ENCODE results near the gene MED25. TPM values are rescaled to one million over a fixed set of nuclear protein-coding genes. Genes with fewer than 3 reads are reported as not detected.

Gene MED25
- total RNA-seq, 1 donor from 2014 or later: 88.8 TPM

- Mint-ChIP-seq H3K36me3 (ENCODE audit: low read depth) (peaks cover 85% of the 10 kb centered on the region), H3K27me3 (no peaks in the 10 kb centered on the region), H3K9me3 (no peaks in the 10 kb centered on the region), H3K4me1 (no peaks in the 10 kb centered on the region), H3K27ac (no peak overlapping the region), H3K4me3 (no peak overlapping the region)
- TF ChIP-seq CTCF (IDR thresholded peaks at IDR 0.05): no peak
- DNase-seq (no peak), ATAC-seq (ENCODE audit: low read depth) (no peak)
- intact Hi-C loops (cut with micrococcal nuclease): no loop called here
- ChIA-PET CTCF (no interaction called here), POLR2A (interaction anchor here (0.5 kb wide), 1 partner anchor 67 kb away, joined by 3 read pairs; no protein-coding TSS in a partner anchor)
These were observed 19.5 kb upstream of the MED25 start for GRCh38 chr19:49798574-49798973.

DNA sequence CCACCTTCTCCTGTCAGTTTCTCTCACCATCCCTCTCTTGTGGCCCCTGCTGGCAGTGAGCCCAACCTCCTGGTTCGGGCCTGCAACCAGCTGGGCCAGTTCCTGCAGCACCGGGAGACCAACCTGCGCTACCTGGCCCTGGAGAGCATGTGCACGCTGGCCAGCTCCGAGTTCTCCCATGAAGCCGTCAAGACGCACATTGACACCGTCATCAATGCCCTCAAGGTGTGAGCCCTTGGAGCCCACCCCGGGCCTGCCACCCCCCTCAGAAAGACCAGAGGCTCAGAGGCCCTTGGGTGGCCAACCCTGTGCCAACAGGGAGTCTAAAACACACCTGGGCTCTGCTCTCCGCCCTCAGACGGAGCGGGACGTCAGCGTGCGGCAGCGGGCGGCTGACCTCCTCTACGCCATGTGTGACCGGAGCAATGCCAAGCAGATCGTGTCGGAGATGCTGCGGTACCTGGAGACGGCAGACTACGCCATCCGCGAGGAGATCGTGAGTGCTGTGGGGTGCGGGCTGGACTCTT, 18.8 kb upstream of the MED25 start:
- Mint-ChIP-seq H3K4me3 (no peak overlapping the region), H3K9me3 (no peaks in the 10 kb centered on the region), H3K4me1 (no peaks in the 10 kb centered on the region), H3K27me3 (no peaks in the 10 kb centered on the region), H3K27ac (no peak overlapping the region), H3K36me3 (ENCODE audit: low read depth) (peaks cover 87% of the 10 kb centered on the region)
- ATAC-seq (ENCODE audit: low read depth) (no peak), DNase-seq (no peak)
- ChIA-PET CTCF (no interaction called here), POLR2A (no interaction called here)
- TF ChIP-seq CTCF (IDR thresholded peaks at IDR 0.05): no peak
- intact Hi-C loops (cut with micrococcal nuclease): no loop called here

DNA sequence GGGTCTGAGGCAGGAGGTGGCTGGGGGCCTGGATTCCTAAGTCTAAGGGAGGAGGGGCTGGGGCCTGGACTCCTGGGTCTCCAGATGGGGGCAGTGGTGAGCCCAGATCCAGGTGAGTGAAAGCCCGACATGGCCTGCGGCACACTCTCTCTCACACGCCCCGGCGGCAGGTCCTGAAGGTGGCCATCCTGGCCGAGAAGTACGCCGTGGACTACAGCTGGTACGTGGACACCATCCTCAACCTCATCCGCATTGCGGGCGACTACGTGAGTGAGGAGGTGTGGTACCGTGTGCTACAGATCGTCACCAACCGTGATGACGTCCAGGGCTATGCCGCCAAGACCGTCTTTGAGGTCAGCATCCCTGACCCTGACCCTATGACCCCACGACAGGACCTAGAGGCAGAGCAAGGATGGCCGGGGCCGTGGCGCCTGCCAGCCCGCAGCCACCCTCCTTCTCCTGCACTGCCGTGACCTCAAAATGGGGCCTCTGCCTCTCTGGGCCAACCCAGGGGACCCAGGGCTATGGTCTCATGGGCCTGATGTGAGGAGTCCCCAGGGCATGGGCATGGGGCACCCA, 18.2 kb upstream of the MED25 start:
- no peak for ATAC-seq (ENCODE audit: low read depth)

GRCh38 chr19:49800771-49801170, 17.3 kb upstream of the MED25 start:
- Mint-ChIP-seq H3K36me3 (ENCODE audit: low read depth) (peaks cover 79% of the 10 kb centered on the region), H3K4me1 (no peaks in the 10 kb centered on the region), H3K27me3 (no peaks in the 10 kb centered on the region), H3K4me3 (no peak overlapping the region), H3K9me3 (no peaks in the 10 kb centered on the region), H3K27ac (no peak overlapping the region)
- DNase-seq (no peak), ATAC-seq (ENCODE audit: low read depth) (no peak)
- CTCF ChIA-PET: no interaction called here
- no peak for TF ChIP-seq CTCF (IDR thresholded peaks at IDR 0.05)
- intact Hi-C loops (cut with micrococcal nuclease): no loop called here
- POLR2A ChIA-PET: no interaction called here

More for the DNA sequence above, 18.2 kb upstream of the MED25 start:
- ChIA-PET POLR2A (no interaction called here), CTCF (no interaction called here)
- no peaks in the 10 kb centered on the region for H3K4me1 Mint-ChIP-seq
- intact Hi-C loops (cut with micrococcal nuclease): no loop called here
- no peaks in the 10 kb centered on the region for H3K27me3 Mint-ChIP-seq
- peaks cover 85% of the 10 kb centered on the region for H3K36me3 Mint-ChIP-seq (ENCODE audit: low read depth)
- DNase-seq: no peak
- H3K27ac Mint-ChIP-seq: no peak overlapping the region
- no peak for TF ChIP-seq CTCF (IDR thresholded peaks at IDR 0.05)
- no peaks in the 10 kb centered on the region for H3K9me3 Mint-ChIP-seq
- no peak overlapping the region for H3K4me3 Mint-ChIP-seq

GRCh38 chr19:49801401-49801888, 16.6 kb upstream of the MED25 start:
- Mint-ChIP-seq H3K36me3 (ENCODE audit: low read depth) (peaks cover 77% of the 10 kb centered on the region), H3K4me1 (peaks cover 3% of the 10 kb centered on the region), H3K9me3 (no peaks in the 10 kb centered on the region), H3K27me3 (no peaks in the 10 kb centered on the region), H3K4me3 (no peak overlapping the region), H3K27ac (no peak overlapping the region)
- DNase-seq (no peak), ATAC-seq (ENCODE audit: low read depth) (no peak)
- ChIA-PET POLR2A (interaction anchor here (0.5 kb wide), 1 partner anchor 9 kb away, joined by 4 read pairs; no protein-coding TSS in a partner anchor), CTCF (no interaction called here)
- TF ChIP-seq CTCF (IDR thresholded peaks at IDR 0.05): no peak
- intact Hi-C loops (cut with micrococcal nuclease): no loop called here

Data from activated B cell treated with CpG ODN at 0.5 μM for 24 hours (primary cell).